ENCODE measurements around the gene CACNA2D3.

DNA sequence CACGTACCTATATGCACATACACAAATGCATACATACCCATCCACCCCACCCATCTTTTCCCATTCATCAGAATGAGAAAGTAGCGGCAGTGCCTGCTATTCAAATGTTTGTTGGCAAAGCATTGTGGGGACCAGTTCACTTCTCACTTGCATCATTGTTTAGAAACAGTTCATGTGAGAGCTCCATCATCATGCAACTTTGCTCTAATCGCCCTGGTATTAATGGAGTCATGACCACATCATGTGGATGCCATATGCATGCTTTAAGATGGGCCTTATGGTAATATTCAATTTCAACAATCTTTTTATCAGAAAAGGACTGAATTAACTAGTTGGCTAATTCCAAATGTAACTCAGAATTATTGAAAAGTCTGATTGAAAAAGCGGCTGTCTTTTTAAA, 725.0 kb downstream of the CACNA2D3 start:
- TF ChIP-seq, protein P1, sequence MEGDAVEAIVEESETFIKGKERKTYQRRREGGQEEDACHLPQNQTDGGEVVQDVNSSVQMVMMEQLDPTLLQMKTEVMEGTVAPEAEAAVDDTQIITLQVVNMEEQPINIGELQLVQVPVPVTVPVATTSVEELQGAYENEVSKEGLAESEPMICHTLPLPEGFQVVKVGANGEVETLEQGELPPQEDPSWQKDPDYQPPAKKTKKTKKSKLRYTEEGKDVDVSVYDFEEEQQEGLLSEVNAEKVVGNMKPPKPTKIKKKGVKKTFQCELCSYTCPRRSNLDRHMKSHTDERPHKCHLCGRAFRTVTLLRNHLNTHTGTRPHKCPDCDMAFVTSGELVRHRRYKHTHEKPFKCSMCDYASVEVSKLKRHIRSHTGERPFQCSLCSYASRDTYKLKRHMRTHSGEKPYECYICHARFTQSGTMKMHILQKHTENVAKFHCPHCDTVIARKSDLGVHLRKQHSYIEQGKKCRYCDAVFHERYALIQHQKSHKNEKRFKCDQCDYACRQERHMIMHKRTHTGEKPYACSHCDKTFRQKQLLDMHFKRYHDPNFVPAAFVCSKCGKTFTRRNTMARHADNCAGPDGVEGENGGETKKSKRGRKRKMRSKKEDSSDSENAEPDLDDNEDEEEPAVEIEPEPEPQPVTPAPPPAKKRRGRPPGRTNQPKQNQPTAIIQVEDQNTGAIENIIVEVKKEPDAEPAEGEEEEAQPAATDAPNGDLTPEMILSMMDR (conservative IDR thresholded peaks at IDR 0.05; ENCODE audit: low read depth, low read length) = no peak
- no peak for TF ChIP-seq EZH2 (IDR thresholded peaks at IDR 0.05; ENCODE audit: low read length, unreplicated experiment)
- no peak for TF ChIP-seq EZH2phosphoT487 (IDR thresholded peaks at IDR 0.05; ENCODE audit: borderline replicate concordance, low read length)
